GM23338 (cell line): ENCODE data around the gene LIMCH1. TPM values are rescaled to one million over a fixed set of nuclear protein-coding genes. Genes with fewer than 3 reads are reported as not detected.

Experiments used
- ATAC-seq: fragments of 200-7000 bp; cut with Tn5 transposase; 3 replicates; pipeline ENCODE4 v1.9.1; 2020
- DNase-seq: peaks from one replicate; pipeline ENCODE4 v3.0.0-alpha.2; 2015; ENCODE audit warnings: low spot score
- H2AFZ ChIP-seq: fragments of 200-600 bp; sonication (generic); 2 replicates; pipeline ENCODE4 v1.8.0; 2016; ENCODE audit warnings: antibody characterized with exemption, mild to moderate bottlenecking, moderate library complexity
- H3F3A ChIP-seq: fragments of 200-600 bp; sonication (generic); replicated peaks from 2 replicates; pipeline ENCODE4 v1.8.0; 2017; ENCODE audit warnings: antibody characterized with exemption, mixed run types, low read depth
- H3K27ac ChIP-seq: fragments of 200-600 bp; sonication (generic); 2 replicates; pipeline ENCODE4 v1.6.1; 2016; ENCODE audit warnings: low read depth
- H3K27me3 ChIP-seq: fragments of 200-600 bp; sonication (generic); 2 replicates; pipeline ENCODE4 v1.8.0; 2016; ENCODE audit warnings: mild to moderate bottlenecking, mixed run types, moderate library complexity; ENCODE audit not compliant: insufficient read depth
- H3K36me3 ChIP-seq: fragments of 200-600 bp; sonication (generic); 2 replicates; pipeline ENCODE4 v1.8.0; 2016; ENCODE audit warnings: mild to moderate bottlenecking; ENCODE audit not compliant: insufficient read depth
- H3K4me1 ChIP-seq: fragments of 200-600 bp; sonication (generic); 2 replicates; pipeline ENCODE4 v1.8.0; 2016; ENCODE audit warnings: mild to moderate bottlenecking, moderate library complexity; ENCODE audit not compliant: insufficient read depth
- H3K4me2 ChIP-seq: fragments of 200-600 bp; sonication (generic); 2 replicates; pipeline ENCODE4 v1.7.1; 2017; ENCODE audit warnings: mixed run types
- H3K4me3 ChIP-seq: fragments of 200-600 bp; sonication (generic); 2 replicates; pipeline ENCODE4 v1.6.1; 2016; ENCODE audit warnings: mixed run types
- H3K79me2 ChIP-seq: fragments of 200-600 bp; sonication (generic); replicated peaks from 2 replicates; pipeline ENCODE4 v1.8.0; 2017; ENCODE audit warnings: mild to moderate bottlenecking; ENCODE audit not compliant: insufficient read depth
- H3K9me2 ChIP-seq: fragments of 200-600 bp; sonication (generic); 2 replicates; pipeline ENCODE4 v1.8.0; 2017; ENCODE audit not compliant: insufficient read depth
- H4K20me1 ChIP-seq: fragments of 200-600 bp; sonication (generic); replicated peaks from 2 replicates; pipeline ENCODE4 v1.8.0; 2017; ENCODE audit warnings: mild to moderate bottlenecking; ENCODE audit not compliant: insufficient read depth
- H3K27ac Mint-ChIP-seq: 2 replicates; pipeline ENCODE4 v1.8.0; 2020; ENCODE audit warnings: inconsistent platforms, mild to moderate bottlenecking, moderate library complexity, mixed read lengths
- H3K27me3 Mint-ChIP-seq: 3 replicates; pipeline ENCODE4 v1.8.0; 2022; ENCODE audit warnings: low read depth, mild to moderate bottlenecking, moderate library complexity, mixed read lengths, inconsistent platforms; ENCODE audit not compliant: insufficient read depth, poor library complexity
- H3K36me3 Mint-ChIP-seq: 3 replicates; pipeline ENCODE4 v1.8.0; 2021; ENCODE audit warnings: low read depth, mild to moderate bottlenecking, inconsistent platforms, moderate library complexity, mixed read lengths
- H3K4me1 Mint-ChIP-seq: 3 replicates; pipeline ENCODE4 v1.8.0; 2020; ENCODE audit warnings: mild to moderate bottlenecking, inconsistent platforms, mixed read lengths
- H3K4me3 Mint-ChIP-seq: 3 replicates; pipeline ENCODE4 v1.8.0; 2021; ENCODE audit warnings: moderate library complexity, mild to moderate bottlenecking, inconsistent platforms, mixed read lengths
- H3K9me3 Mint-ChIP-seq: 3 replicates; pipeline ENCODE4 v1.8.0; 2020; ENCODE audit warnings: moderate library complexity, mild to moderate bottlenecking, inconsistent platforms, mixed read lengths
- REST ChIP-seq: IDR thresholded peaks from one replicate; pipeline ENCODE4 v1.6.1; 2018; ENCODE audit warnings: antibody characterized with exemption; ENCODE audit not compliant: unreplicated experiment
- STAT1 ChIP-seq: IDR thresholded peaks from one replicate; pipeline ENCODE4 v1.6.1; 2016; ENCODE audit warnings: antibody characterized with exemption; ENCODE audit not compliant: unreplicated experiment
- ZNF331 ChIP-seq: fragments of 250-450 bp; sonication (Bioruptor Pico); IDR thresholded peaks from 2 replicates; pipeline ENCODE4 v1.5.0; 2020; ENCODE audit warnings: low read depth, mild to moderate bottlenecking, moderate library complexity
- polyA plus RNA-seq: library from polyadenylated mRNA; unstranded; fragments of >200 nt; fragmentation: Nextera tagmentation; extraction: Ambion mirVana; gene quantifications from 2 replicates; pipeline ENCODE4 v1.2.1, GENCODE V29; 2016
- total RNA-seq: library from RNA; depleted of rRNA; stranded (reverse); fragments of >200 nt; shearing (Covaris generic); gene quantifications from 2 replicates; pipeline ENCODE4 v1.2.3, GENCODE V29; 2014
- TF ChIP-seq, protein P1 (sequence below), 2 experiments: fragments of 200-600 bp in 1 of 2; sonication (generic) in 1 of 2; conservative IDR thresholded peaks; 2 replicates each; pipeline versions ENCODE4 v1.5.1 to v1.6.1; 2016 to 2017; ENCODE audit warnings: antibody characterized with exemption in 2 of 2, low read depth in 2 of 2, mild to moderate bottlenecking in 2 of 2, moderate library complexity in 1 of 2

The LIMCH1 gene
- total and polyA plus RNA-seq, 2 experiments from 2014 or later, result 1.5 TPM

- Histone ChIP-seq H3K36me3 (no peaks in the 10 kb centered on the region), H3K79me2 (no peaks in the 10 kb centered on the region), H3K9me2 (no peaks in the 10 kb centered on the region), H3K4me1 (no peaks in the 10 kb centered on the region), H3K27ac (no peak overlapping the region), H4K20me1 (no peaks in the 10 kb centered on the region), H3K4me2 (no peak overlapping the region), H3F3A (no peaks in the 10 kb centered on the region), H2AFZ (no peak overlapping the region), H3K4me3 (no peak overlapping the region), H3K27me3 (no peaks in the 10 kb centered on the region)
- no peaks in the 10 kb centered on the region for H3K9me3 Mint-ChIP-seq
- no peak overlapping the region for H3K27ac Mint-ChIP-seq
- H3K27me3 Mint-ChIP-seq, result no peaks in the 10 kb centered on the region
- ATAC-seq, result no peak
- H3K4me1 Mint-ChIP-seq, result no peaks in the 10 kb centered on the region
- TF ChIP-seq ZNF331 (no peak), REST (no peak), STAT1 (no peak)
- TF ChIP-seq, protein P1, sequence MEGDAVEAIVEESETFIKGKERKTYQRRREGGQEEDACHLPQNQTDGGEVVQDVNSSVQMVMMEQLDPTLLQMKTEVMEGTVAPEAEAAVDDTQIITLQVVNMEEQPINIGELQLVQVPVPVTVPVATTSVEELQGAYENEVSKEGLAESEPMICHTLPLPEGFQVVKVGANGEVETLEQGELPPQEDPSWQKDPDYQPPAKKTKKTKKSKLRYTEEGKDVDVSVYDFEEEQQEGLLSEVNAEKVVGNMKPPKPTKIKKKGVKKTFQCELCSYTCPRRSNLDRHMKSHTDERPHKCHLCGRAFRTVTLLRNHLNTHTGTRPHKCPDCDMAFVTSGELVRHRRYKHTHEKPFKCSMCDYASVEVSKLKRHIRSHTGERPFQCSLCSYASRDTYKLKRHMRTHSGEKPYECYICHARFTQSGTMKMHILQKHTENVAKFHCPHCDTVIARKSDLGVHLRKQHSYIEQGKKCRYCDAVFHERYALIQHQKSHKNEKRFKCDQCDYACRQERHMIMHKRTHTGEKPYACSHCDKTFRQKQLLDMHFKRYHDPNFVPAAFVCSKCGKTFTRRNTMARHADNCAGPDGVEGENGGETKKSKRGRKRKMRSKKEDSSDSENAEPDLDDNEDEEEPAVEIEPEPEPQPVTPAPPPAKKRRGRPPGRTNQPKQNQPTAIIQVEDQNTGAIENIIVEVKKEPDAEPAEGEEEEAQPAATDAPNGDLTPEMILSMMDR (conservative IDR thresholded peaks at IDR 0.05; ENCODE audit: low read depth in 2 of 2), result no peak
- no peak overlapping the region for H3K4me3 Mint-ChIP-seq
- no peaks in the 10 kb centered on the region for H3K36me3 Mint-ChIP-seq
- DNase-seq, result no peak
Observed at GRCh38 chr4:41572516-41572915, 34.6 kb downstream of the LIMCH1 start.

DNA sequence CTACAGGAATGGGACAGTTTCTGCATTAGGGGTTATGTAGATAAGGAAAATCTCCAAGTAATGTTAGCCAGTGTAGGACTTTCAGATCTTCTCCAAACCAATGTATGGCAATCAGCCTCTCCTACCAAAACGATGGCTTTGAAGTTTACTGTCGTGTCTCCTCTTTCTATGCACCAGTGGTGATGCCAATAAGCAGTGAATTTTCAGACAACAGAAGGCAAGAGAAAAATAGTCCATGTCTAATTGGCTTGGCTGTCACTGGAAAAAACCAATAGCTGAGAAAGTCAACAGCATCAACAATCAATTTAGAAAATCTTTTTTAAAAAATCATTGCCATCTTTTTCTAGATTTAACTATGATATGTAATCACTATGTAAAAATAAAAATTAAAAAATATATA is 35.0 kb downstream of the LIMCH1 start:
- H3K27me3 Mint-ChIP-seq, result no peaks in the 10 kb centered on the region
- Histone ChIP-seq H3K4me2 (no peak overlapping the region), H3K27me3 (no peaks in the 10 kb centered on the region), H3K36me3 (no peaks in the 10 kb centered on the region), H3F3A (no peaks in the 10 kb centered on the region), H3K4me3 (no peak overlapping the region), H4K20me1 (no peaks in the 10 kb centered on the region), H3K27ac (no peak overlapping the region), H2AFZ (no peak overlapping the region), H3K9me2 (no peaks in the 10 kb centered on the region), H3K79me2 (no peaks in the 10 kb centered on the region), H3K4me1 (no peaks in the 10 kb centered on the region)
- TF ChIP-seq, protein P1 (conservative IDR thresholded peaks at IDR 0.05; ENCODE audit: low read depth in 2 of 2), result no peak
- H3K36me3 Mint-ChIP-seq, result no peaks in the 10 kb centered on the region; the same call in 2 of the 3 replicates
- H3K27ac Mint-ChIP-seq, result no peak overlapping the region
- H3K9me3 Mint-ChIP-seq, result peaks cover 3% of the 10 kb centered on the region; the same call in 2 of the 3 replicates
- DNase-seq (no peak), ATAC-seq (no peak)
- no peak overlapping the region for H3K4me3 Mint-ChIP-seq
- no peaks in the 10 kb centered on the region for H3K4me1 Mint-ChIP-seq
